ENCODE results near the gene HOXB3.

Gene HOXB3

GRCh38 chr17:48625495-48626244 is 35.6 kb upstream of the HOXB3 start:
- DNase-seq (ENCODE audit: low read depth), result no peak

- DNase-seq (ENCODE audit: low read depth), result no peak
These were observed 34.8 kb upstream of the HOXB3 start for GRCh38 chr17:48624544-48625494.

- DNase-seq (ENCODE audit: low read depth), result no peak
These were observed 34.1 kb upstream of the HOXB3 start for GRCh38 chr17:48624118-48624517.

- no peak for DNase-seq (ENCODE audit: low read depth)
These were observed 33.5 kb upstream of the HOXB3 start for GRCh38 chr17:48623583-48623982.

- DNase-seq (ENCODE audit: low read depth), result no peak
These were observed 32.8 kb upstream of the HOXB3 start for GRCh38 chr17:48622857-48623256.

- no peak for DNase-seq (ENCODE audit: low read depth)
These were observed 31.7 kb upstream of the HOXB3 start for GRCh38 chr17:48621410-48622392.

- no peak for DNase-seq (ENCODE audit: low read depth)
These were observed 30.6 kb upstream of the HOXB3 start for GRCh38 chr17:48620461-48621139.

GRCh38 chr17:48619826-48620449 is 29.9 kb upstream of the HOXB3 start:
- no peak for DNase-seq (ENCODE audit: low read depth)

GRCh38 chr17:48618256-48618896 is 28.3 kb upstream of the HOXB3 start:
- no peak for DNase-seq (ENCODE audit: low read depth)

- DNase-seq (ENCODE audit: low read depth), result no peak
These were observed 27.6 kb upstream of the HOXB3 start for GRCh38 chr17:48617471-48618255.

- DNase-seq (ENCODE audit: low read depth), result no peak
These were observed 26.9 kb upstream of the HOXB3 start for GRCh38 chr17:48616717-48617470.

- no peak for DNase-seq (ENCODE audit: low read depth)
These were observed 26.1 kb upstream of the HOXB3 start for GRCh38 chr17:48615963-48616716.

GRCh38 chr17:48615047-48615962 is 25.3 kb upstream of the HOXB3 start, which contains the start of gene HOXB8:
TSS of gene HOXB8 (minus strand) at chr17:48615292. CDS start at chr17:48614704, 588 bp downstream.
- no peak for DNase-seq (ENCODE audit: low read depth)

- DNase-seq (ENCODE audit: low read depth), result no peak
These were observed 24.0 kb upstream of the HOXB3 start for GRCh38 chr17:48613862-48614694.

- no peak for DNase-seq (ENCODE audit: low read depth)
These were observed 23.0 kb upstream of the HOXB3 start for GRCh38 chr17:48612854-48613691.
